Parathyroid adenoma (tissue), 2 donors: Measurements from ENCODE around the gene TULP4.
"Not testable (repeated sequence)": the region's sequence is repeated elsewhere in the genome, so short reads cannot be mapped to it uniquely, and the experiment has no call there.

Experiments used
- H2AFZ ChIP-seq: fragments of 300-600 bp; sonication (generic); one replicate; pipeline ENCODE4 v1.7.0; 2017; ENCODE audit warnings: antibody characterized with exemption, mild to moderate bottlenecking
- H3K27ac ChIP-seq: fragments of 300-600 bp; sonication (generic); one replicate; pipeline ENCODE4 v1.7.0; 2017
- H3K27me3 ChIP-seq: fragments of 300-600 bp; sonication (generic); one replicate; pipeline ENCODE4 v1.7.0; 2017; ENCODE audit warnings: low read length; ENCODE audit not compliant: control insufficient read depth, insufficient read depth
- H3K36me3 ChIP-seq: fragments of 300-600 bp; sonication (generic); one replicate; pipeline ENCODE4 v1.7.0; 2017; ENCODE audit warnings: low read length; ENCODE audit not compliant: control insufficient read depth, insufficient read depth
- H3K4me1 ChIP-seq: fragments of 300-600 bp; sonication (generic); one replicate; pipeline ENCODE4 v1.7.0; 2017; ENCODE audit warnings: control low read depth
- H3K4me2 ChIP-seq: fragments of 300-600 bp; sonication (generic); one replicate; pipeline ENCODE4 v1.7.0; 2017; ENCODE audit warnings: low read length
- H3K4me3 ChIP-seq: fragments of 300-600 bp; sonication (generic); one replicate; pipeline ENCODE4 v1.7.0; 2017; ENCODE audit warnings: low read depth, low read length
- H3K79me2 ChIP-seq: fragments of 300-600 bp; sonication (generic); one replicate; pipeline ENCODE4 v1.7.0; 2017; ENCODE audit warnings: control low read depth
- H3K9ac ChIP-seq: fragments of 300-600 bp; sonication (generic); one replicate; pipeline ENCODE4 v1.7.0; 2017; ENCODE audit warnings: mild to moderate bottlenecking
- H3K9me3 ChIP-seq: fragments of 300-600 bp; sonication (generic); one replicate; pipeline ENCODE4 v1.7.0; 2017; ENCODE audit warnings: low read length; ENCODE audit not compliant: control insufficient read depth
- CTCF ChIP-seq: fragments of 300-600 bp; sonication (generic); IDR thresholded peaks from one replicate; pipeline ENCODE4 v1.7.0; 2017; ENCODE audit warnings: antibody characterized with exemption, mild to moderate bottlenecking
- donor health status: primary hyperparathyroidism.

Gene TULP4

GRCh38 chr6:158464483-158464882 is 152.2 kb downstream of the TULP4 start:
- Histone ChIP-seq H2AFZ (no peak overlapping the region), H3K36me3 (no peaks in the 10 kb centered on the region), H3K79me2 (peaks cover 3% of the 10 kb centered on the region), H3K27ac (no peak overlapping the region), H3K9me3 (no peaks in the 10 kb centered on the region), H3K4me1 (peaks cover 5% of the 10 kb centered on the region), H3K4me3 (no peak overlapping the region), H3K4me2 (no peak overlapping the region), H3K9ac (no peak overlapping the region), H3K27me3 (no peaks in the 10 kb centered on the region)
- TF ChIP-seq CTCF: no peak

- no peaks in the 10 kb centered on the region for H3K27me3 ChIP-seq
- H3K4me3 ChIP-seq: no peak overlapping the region
- peaks cover 5% of the 10 kb centered on the region for H3K4me1 ChIP-seq
- no peak overlapping the region for H2AFZ ChIP-seq
- peaks cover 3% of the 10 kb centered on the region for H3K79me2 ChIP-seq
- H3K9ac ChIP-seq: no peak overlapping the region
- H3K36me3 ChIP-seq: no peaks in the 10 kb centered on the region
- no peak for TF ChIP-seq CTCF
- H3K9me3 ChIP-seq: no peaks in the 10 kb centered on the region
- H3K27ac ChIP-seq: no peak overlapping the region
- H3K4me2 ChIP-seq: no peak overlapping the region
Observed at GRCh38 chr6:158465257-158465656, 153.0 kb downstream of the TULP4 start.

GRCh38 chr6:158465747-158466146 is 153.5 kb downstream of the TULP4 start:
- no peaks in the 10 kb centered on the region for H3K9me3 ChIP-seq

GRCh38 chr6:158467923-158468322 is 155.7 kb downstream of the TULP4 start:
- H3K36me3 ChIP-seq: no peaks in the 10 kb centered on the region
- H2AFZ ChIP-seq: no peak overlapping the region
- H3K4me3 ChIP-seq: no peak overlapping the region
- H3K27me3 ChIP-seq: no peaks in the 10 kb centered on the region
- H3K79me2 ChIP-seq: peaks cover 3% of the 10 kb centered on the region
- peaks cover 5% of the 10 kb centered on the region for H3K4me1 ChIP-seq
- no peak for TF ChIP-seq CTCF
- no peak overlapping the region for H3K9ac ChIP-seq
- no peak overlapping the region for H3K4me2 ChIP-seq
- H3K27ac ChIP-seq: no peak overlapping the region
- no peaks in the 10 kb centered on the region for H3K9me3 ChIP-seq

More at GRCh38 chr6:158465747-158466146, 153.5 kb downstream of the TULP4 start:
- no peak for TF ChIP-seq CTCF
- Histone ChIP-seq H3K79me2 (peaks cover 3% of the 10 kb centered on the region), H3K9ac (no peak overlapping the region), H3K4me3 (no peak overlapping the region), H3K27ac (no peak overlapping the region), H2AFZ (no peak overlapping the region), H3K4me2 (no peak overlapping the region), H3K4me1 (peaks cover 5% of the 10 kb centered on the region), H3K36me3 (no peaks in the 10 kb centered on the region), H3K27me3 (no peaks in the 10 kb centered on the region)

GRCh38 chr6:158468666-158469065 is 156.4 kb downstream of the TULP4 start:
- Histone ChIP-seq H3K4me2 (no peak overlapping the region), H3K9ac (no peak overlapping the region), H3K4me1 (peaks cover 5% of the 10 kb centered on the region), H3K27ac (no peak overlapping the region), H3K4me3 (no peak overlapping the region), H2AFZ (no peak overlapping the region), H3K79me2 (peaks cover 3% of the 10 kb centered on the region), H3K27me3 (no peaks in the 10 kb centered on the region), H3K9me3 (no peaks in the 10 kb centered on the region), H3K36me3 (no peaks in the 10 kb centered on the region)
- TF ChIP-seq CTCF: no peak

GRCh38 chr6:158470023-158470422 is 157.8 kb downstream of the TULP4 start:
- not testable (repeated sequence) for H3K27ac ChIP-seq, H3K4me1 ChIP-seq, H3K9me3 ChIP-seq, H3K36me3 ChIP-seq, H3K4me3 ChIP-seq, H3K79me2 ChIP-seq, H3K27me3 ChIP-seq, H3K4me2 ChIP-seq, H2AFZ ChIP-seq, H3K9ac ChIP-seq
